SK-MEL-5 (cell line): ENCODE results near the gene RNU1-3. TPM values are rescaled to one million over a fixed set of nuclear protein-coding genes. Genes with fewer than 3 reads are reported as not detected.

ENCODE experiments used
- small RNA-seq, 2 experiments: library from RNA; depleted of rRNA; stranded (forward); fragments of <200 nt; gene quantifications; one replicate each; pipeline ENCODE3, GENCODE V24; 2014
- total RNA-seq: library from RNA; depleted of rRNA; stranded (reverse); fragments of >200 nt; shearing (Covaris generic); gene quantifications from 2 replicates; pipeline ENCODE4 v1.2.3, GENCODE V29; 2014; rRNA removed

RNU1-3 gene
- total RNA-seq, 1 experiment from 2014 or later = under 0.01 TPM

Small RNAs within 50 kb of the gene (small RNA-seq; reads per million reads assigned to genes)
- 0 reads per million in 2 experiments for gene RNU1-3

Other genes with a start within 250 kb of the RNU1-3 start
- 0.08 TPM in 1 of 2 replicates, not detected in the other for gene SPATA21, start 229.5 kb downstream of the RNU1-3 start, total RNA-seq
- gene NECAP2, start 226.2 kb downstream of the RNU1-3 start, total RNA-seq = 36.2 and 40.7 TPM in 2 replicates
- gene RNU1-1, start 152.7 kb downstream of the RNU1-3 start, total RNA-seq = under 0.01 TPM in 1 of 2 replicates, not detected in the other
- gene NBPF1, start 53.4 kb downstream of the RNU1-3 start, total RNA-seq = 16.1 and 16.2 TPM in 2 replicates
- gene RNU1-4, start 73.6 kb upstream of the RNU1-3 start, total RNA-seq = under 0.01 TPM in 1 of 2 replicates, not detected in the other
- gene RNU1-2, start 229.0 kb upstream of the RNU1-3 start, total RNA-seq = under 0.01 TPM in 1 of 2 replicates, not detected in the other